ENCODE results near the gene GORASP1. TPM values are rescaled to one million over a fixed set of nuclear protein-coding genes. Genes with fewer than 3 reads are reported as not detected.

The GORASP1 gene
- total and polyA plus RNA-seq, 2 experiments from 2014 or later: 69.3 to 135 TPM

DNA sequence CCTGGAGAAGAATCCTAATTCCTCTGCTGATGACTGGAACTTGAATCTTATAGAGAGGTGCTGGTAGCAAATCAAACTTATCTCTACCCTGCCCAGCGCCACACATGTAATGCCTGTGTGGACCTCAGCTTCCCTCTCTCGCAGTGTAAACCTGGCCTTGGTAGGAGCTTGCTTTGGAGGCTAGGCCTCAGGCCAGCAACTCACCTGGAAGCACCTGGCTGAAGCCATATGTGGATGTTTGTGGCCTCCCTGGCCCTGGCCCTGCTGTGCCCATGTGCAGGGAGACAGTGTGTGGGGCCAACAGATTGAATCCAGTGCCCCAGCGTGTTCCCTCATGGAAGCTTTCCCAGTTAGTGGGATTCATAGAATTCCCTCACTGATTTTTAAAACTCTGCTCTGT lies 8.4 kb upstream of the GORASP1 start:
- no peaks in the 10 kb centered on the region for H3K4me1 ChIP-seq (ENCODE audit: low read depth)
- TF ChIP-seq, protein P1, sequence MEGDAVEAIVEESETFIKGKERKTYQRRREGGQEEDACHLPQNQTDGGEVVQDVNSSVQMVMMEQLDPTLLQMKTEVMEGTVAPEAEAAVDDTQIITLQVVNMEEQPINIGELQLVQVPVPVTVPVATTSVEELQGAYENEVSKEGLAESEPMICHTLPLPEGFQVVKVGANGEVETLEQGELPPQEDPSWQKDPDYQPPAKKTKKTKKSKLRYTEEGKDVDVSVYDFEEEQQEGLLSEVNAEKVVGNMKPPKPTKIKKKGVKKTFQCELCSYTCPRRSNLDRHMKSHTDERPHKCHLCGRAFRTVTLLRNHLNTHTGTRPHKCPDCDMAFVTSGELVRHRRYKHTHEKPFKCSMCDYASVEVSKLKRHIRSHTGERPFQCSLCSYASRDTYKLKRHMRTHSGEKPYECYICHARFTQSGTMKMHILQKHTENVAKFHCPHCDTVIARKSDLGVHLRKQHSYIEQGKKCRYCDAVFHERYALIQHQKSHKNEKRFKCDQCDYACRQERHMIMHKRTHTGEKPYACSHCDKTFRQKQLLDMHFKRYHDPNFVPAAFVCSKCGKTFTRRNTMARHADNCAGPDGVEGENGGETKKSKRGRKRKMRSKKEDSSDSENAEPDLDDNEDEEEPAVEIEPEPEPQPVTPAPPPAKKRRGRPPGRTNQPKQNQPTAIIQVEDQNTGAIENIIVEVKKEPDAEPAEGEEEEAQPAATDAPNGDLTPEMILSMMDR (IDR thresholded peaks at IDR 0.05; ENCODE audit: low read depth, low read length): no peak
- no peaks in the 10 kb centered on the region for H3K36me3 ChIP-seq
- no peaks in the 10 kb centered on the region for H3K27me3 ChIP-seq
- H3K4me3 ChIP-seq: no peak overlapping the region
- no peak overlapping the region for H3K27ac ChIP-seq
- DNase-seq (ENCODE audit: low read depth in 1 of 2, low spot score in 1 of 2): no peak
- H3K9me3 ChIP-seq (ENCODE audit: low read depth): no peaks in the 10 kb centered on the region

DNA sequence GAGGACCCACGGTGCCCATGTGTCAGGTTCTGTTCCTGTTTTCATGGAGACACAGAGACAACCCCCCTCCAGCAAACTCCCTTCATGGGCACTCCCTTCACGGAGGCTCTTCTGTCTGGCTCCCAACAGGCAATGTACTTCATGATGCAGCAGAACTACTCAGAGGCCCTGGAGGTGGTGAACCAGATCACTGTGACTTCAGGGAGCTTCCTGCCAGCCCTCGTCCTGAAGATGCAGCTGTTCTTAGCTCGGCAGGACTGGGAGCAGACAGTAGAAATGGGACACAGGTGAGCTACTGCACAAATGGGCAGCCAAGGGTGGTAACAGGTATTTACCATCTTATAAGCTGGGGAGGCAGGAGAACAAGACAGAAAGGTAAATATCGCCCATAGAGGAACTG lies 7.0 kb upstream of the GORASP1 start:
- Histone ChIP-seq H3K36me3 (no peaks in the 10 kb centered on the region), H3K9me3 (ENCODE audit: low read depth) (no peaks in the 10 kb centered on the region), H3K27me3 (no peaks in the 10 kb centered on the region), H3K4me1 (ENCODE audit: low read depth) (no peaks in the 10 kb centered on the region), H3K27ac (no peak overlapping the region), H3K4me3 (no peak overlapping the region)
- TF ChIP-seq, protein P1 (IDR thresholded peaks at IDR 0.05; ENCODE audit: low read depth, low read length): no peak
- DNase-seq (ENCODE audit: low read depth in 1 of 2, low spot score in 1 of 2): no peak

DNA sequence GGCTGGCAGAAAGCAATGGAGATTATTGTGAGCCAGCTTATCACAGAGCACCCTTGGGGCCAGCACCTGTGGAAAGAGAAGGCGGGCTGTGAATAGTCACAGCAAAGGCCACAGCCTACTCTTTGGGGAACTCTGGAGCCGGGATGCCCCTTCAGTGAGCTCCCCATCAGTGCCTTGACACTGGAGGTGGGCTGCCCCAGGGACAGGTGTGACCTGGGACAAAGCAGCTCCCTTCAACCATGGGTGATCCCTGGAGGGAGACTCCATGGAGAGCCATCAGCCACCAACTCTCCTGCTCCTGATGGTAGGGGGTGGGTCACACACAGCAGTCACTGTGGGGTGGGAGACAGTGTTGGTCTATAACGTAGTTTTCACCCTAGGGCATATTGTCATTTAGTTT lies 5.9 kb upstream of the GORASP1 start:
- Histone ChIP-seq H3K36me3 (no peaks in the 10 kb centered on the region), H3K27me3 (no peaks in the 10 kb centered on the region), H3K9me3 (ENCODE audit: low read depth) (no peaks in the 10 kb centered on the region), H3K4me3 (no peak overlapping the region), H3K4me1 (ENCODE audit: low read depth) (no peaks in the 10 kb centered on the region), H3K27ac (no peak overlapping the region)
- DNase-seq (ENCODE audit: low read depth in 1 of 2, low spot score in 1 of 2): no peak
- TF ChIP-seq, protein P1 (IDR thresholded peaks at IDR 0.05; ENCODE audit: low read depth, low read length): no peak

DNA sequence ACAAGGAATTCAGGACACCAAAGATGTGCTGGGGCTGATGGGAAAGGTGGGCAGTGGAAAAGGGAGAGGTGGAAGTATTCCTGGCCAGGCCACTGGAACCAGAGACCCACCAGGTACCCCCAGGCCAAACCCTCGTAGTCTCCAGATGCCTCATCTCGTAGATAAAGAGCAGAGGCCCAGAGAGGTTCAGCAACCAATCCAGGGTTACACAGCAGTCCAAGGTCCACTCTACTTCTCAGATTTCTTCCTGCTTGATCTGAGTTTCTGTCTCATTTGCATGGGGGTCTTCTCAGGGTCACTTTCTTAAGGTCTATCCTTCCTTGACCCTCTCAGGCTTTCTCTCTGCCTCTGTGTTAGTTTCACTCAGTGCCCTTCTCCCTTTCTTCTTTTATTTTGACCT lies 5.1 kb upstream of the GORASP1 start:
- H3K4me1 ChIP-seq (ENCODE audit: low read depth): no peaks in the 10 kb centered on the region
- H3K4me3 ChIP-seq: no peak overlapping the region
- TF ChIP-seq, protein P1 (IDR thresholded peaks at IDR 0.05; ENCODE audit: low read depth, low read length): no peak
- H3K27ac ChIP-seq: no peak overlapping the region
- H3K27me3 ChIP-seq: no peaks in the 10 kb centered on the region
- H3K36me3 ChIP-seq: no peaks in the 10 kb centered on the region
- no peak for DNase-seq (ENCODE audit: low read depth in 1 of 2, low spot score in 1 of 2)
- H3K9me3 ChIP-seq (ENCODE audit: low read depth): no peaks in the 10 kb centered on the region

DNA sequence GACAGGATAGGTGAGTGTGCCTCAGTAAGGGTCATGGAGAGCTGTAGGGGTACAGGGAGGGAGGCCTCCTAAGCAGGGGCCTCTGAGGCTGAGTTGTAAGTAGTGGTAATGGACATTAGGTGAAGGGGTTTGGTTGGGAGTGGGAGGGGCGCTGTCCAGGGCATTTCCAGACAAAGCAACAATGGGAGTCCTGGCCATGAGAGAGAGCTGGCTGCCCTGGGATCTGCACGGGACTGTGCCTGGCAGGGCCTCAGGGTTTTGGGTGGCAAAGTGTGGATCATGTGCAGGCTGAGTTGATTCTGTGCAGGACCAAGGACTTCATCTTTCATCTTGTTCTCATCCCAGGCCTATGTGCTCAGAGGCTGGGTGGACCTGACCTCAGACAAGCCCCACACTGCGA lies 4.7 kb upstream of the GORASP1 start:
- Histone ChIP-seq H3K27ac (no peak overlapping the region), H3K36me3 (no peaks in the 10 kb centered on the region), H3K27me3 (no peaks in the 10 kb centered on the region), H3K9me3 (ENCODE audit: low read depth) (no peaks in the 10 kb centered on the region), H3K4me3 (no peak overlapping the region), H3K4me1 (ENCODE audit: low read depth) (no peaks in the 10 kb centered on the region)
- TF ChIP-seq, protein P1 (IDR thresholded peaks at IDR 0.05; ENCODE audit: low read depth, low read length): no peak
- DNase-seq (ENCODE audit: low read depth in 1 of 2, low spot score in 1 of 2): no peak
